GM19395 (cell line): ENCODE results near the gene RAB3B.
A peak's percentile ranks its signal among the peaks of the same experiment; 100 is the strongest.
"Not testable (repeated sequence)": the region's sequence is repeated elsewhere in the genome, so short reads cannot be mapped to it uniquely, and the experiment has no call there.

Experiments
- ATAC-seq: cut with Tn5 transposase; IDR thresholded peaks from one replicate; pipeline ENCODE4 v1.9.1; 2021; ENCODE audit warnings: mild to moderate bottlenecking, moderate library complexity; ENCODE audit not compliant: unreplicated experiment

The RAB3B gene, protein sequence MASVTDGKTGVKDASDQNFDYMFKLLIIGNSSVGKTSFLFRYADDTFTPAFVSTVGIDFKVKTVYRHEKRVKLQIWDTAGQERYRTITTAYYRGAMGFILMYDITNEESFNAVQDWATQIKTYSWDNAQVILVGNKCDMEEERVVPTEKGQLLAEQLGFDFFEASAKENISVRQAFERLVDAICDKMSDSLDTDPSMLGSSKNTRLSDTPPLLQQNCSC

DNA sequence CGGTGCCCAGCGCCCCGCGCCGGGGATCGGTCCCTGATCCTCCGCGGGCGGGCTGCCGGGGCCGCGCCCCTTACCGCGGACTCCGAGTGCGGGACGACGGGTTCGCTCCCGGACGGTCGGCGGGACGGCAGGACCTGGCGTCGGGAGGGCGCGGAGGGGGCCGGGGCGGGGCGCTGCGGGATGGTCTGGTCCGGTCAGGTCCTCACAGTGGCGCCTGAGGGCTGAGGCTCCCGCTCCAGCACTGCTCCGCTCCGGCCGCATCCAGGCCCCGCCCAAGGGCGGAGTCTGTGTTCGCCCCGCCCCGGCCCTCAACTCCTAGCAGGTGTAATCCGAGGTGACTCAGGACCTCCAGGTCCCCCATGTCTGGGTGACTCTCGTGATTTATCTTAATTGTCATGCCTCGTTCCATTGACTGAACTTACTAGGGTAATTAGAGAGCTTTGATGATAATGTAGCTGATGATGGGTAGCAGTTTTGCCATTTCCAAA, at the start of gene RAB3B:
Gene RAB3B, minus strand, starts transcription at position 223 of the 488 bp plus-strand sequence. CDS start 13,583 bp downstream, outside the sequence.
- peak; percentile 86 for ATAC-seq

- no peak for ATAC-seq
Observed at GRCh38 chr1:52037909-52038308, 47.4 kb upstream of the RAB3B start.

DNA sequence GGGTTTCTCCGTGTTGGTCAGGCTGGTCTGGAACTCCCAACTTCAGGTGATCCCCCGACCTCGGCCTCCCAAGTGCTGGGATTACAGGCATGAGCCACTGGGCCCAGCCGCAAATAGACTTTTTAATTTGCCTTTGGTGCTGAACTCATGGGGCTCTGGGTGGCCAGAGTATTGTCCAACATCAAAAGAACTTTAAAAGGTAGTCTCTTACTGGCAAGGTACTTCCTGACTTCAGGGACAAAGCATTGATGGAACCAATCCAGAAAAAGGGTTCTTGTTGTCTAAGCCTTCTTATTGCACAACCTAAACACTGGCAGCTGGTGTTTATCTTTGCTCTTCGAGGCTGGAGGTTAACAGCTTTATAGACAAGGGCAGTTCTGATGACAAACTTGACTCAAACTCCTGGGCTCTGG, 46.9 kb upstream of the RAB3B start:
- no peak for ATAC-seq

DNA sequence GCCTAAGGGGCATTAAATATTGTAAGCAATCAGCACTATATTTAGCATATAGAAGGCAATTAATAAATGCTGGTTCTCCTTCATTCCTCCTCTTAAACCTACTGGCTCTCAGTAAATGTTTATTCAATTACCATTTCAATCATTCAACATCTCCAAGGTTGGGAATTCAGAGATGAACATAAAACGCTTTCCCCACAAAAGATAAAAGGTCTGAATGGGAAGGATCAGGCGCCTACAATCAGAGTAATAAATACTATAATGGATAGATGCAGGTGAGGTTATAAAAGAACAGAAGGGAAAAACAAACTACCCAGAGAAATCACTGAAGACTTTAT, 43.5 kb upstream of the RAB3B start:
- no peak for ATAC-seq

- ATAC-seq = peak; percentile 88
Observed at GRCh38 chr1:52033190-52034049, 42.9 kb upstream of the RAB3B start, which contains the start of gene KTI12. Gene KTI12 (minus strand): TSS chr1:52033810. CDS start chr1:52033761, 49 bp downstream.

DNA sequence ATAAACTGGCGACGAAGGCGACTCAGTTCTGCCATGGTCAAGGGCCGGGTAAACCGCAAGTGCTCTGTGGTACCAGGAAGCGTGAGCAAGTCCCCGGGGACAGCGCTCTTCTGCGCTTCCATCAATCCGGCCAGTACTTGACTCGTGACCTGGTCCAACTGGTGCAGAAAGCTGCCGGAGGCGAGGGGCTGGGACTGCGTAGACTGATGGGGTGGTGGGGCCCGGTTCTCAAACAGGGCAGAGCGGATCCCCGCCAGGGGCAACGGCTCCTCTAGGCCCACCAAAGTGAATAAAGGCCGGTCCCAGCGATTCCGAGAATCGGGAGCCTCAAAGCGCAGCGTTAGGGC, 42.3 kb upstream of the RAB3B start:
- peak; percentile 31 for ATAC-seq

GRCh38 chr1:52032124-52032784, 41.8 kb upstream of the RAB3B start:
- peak; percentile 43 for ATAC-seq

GRCh38 chr1:52028839-52029238, 38.3 kb upstream of the RAB3B start:
- not testable (repeated sequence) for ATAC-seq

- ATAC-seq = no peak
Observed at GRCh38 chr1:52028328-52028727, 37.8 kb upstream of the RAB3B start.

- no peak for ATAC-seq
Observed at GRCh38 chr1:52026278-52026677, 35.8 kb upstream of the RAB3B start.

GRCh38 chr1:52022133-52022532, 31.6 kb upstream of the RAB3B start:
- ATAC-seq = no peak

DNA sequence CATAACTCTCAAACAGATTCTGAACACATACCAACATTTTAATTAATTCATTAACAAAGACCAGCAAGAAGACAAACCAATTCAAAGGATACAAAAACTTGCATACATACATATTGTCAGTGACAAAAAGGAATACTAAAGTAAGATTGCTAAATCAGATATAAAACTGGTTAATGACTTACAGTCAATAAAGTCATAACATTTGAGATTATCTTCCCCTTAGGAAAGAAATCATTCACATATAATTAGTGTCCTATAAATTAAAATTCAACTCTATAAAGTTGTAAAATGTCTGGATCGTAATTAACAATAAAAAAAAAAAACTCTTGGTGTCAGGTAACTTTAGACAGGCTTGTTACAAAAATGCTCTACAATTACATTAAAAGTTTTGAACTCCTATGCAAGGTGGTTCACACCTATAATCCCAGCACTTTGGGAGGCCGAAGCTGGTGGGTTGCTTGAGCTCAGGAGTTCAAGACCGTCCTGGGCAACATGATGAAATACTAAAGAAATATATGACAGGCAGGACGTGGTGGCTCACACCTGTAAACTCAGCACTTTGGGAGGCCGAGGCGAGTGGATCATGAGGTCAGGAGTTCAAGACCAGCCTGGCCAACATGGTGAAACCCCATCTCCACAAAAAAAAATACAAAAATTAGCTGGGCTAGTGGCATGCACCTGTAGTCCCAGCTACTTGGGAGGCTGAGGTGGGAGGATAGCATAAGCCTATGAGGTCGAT, 17.7 kb upstream of the RAB3B start:
- no peak for ATAC-seq

- ATAC-seq = no peak
Observed at GRCh38 chr1:52007215-52008002, 16.9 kb upstream of the RAB3B start.

DNA sequence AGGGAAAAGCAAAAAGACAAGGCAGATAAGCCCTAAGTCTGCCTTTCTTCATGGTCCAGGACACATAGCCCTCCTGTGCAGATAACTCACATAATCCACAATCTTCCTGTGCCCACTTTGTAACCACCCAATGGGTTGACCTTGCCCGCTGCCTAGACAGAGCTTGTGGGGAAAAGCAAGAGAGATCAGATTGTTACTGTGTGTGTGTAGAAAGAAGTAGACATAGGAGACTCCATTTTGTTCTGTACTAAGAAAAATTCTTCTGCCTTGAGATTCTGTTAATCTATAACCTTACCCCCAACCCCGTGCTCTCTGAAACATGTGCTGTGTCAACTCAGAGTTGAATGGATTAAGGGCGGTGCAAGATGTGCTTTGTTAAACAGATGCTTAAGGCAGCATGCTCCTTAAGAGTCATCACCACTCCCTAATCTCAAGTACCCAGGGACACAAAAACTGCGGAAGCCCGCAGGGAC, 15.6 kb upstream of the RAB3B start:
- ATAC-seq = not testable (repeated sequence)

DNA sequence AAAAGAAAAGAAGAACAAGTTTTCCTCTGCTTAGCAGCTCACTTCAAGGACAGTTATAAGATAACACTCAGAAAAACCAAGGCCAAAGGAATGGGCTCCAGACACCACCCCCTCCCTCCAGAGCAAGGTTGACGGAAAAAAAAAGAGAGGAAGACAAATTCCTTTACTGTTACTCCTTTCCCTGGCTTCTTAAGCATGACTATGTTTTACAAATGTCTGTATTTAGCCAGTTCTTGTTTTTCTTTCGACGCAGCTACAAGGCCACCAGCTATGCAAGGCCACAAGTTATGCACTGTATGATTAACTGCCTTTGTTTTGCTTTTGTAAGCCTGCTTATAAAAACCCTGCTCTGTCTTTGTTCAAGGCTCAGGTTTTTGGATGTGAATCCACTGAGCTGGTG, 15.0 kb upstream of the RAB3B start:
- not testable (repeated sequence) for ATAC-seq

GRCh38 chr1:52003877-52004276, 13.4 kb upstream of the RAB3B start:
- ATAC-seq = no peak

DNA sequence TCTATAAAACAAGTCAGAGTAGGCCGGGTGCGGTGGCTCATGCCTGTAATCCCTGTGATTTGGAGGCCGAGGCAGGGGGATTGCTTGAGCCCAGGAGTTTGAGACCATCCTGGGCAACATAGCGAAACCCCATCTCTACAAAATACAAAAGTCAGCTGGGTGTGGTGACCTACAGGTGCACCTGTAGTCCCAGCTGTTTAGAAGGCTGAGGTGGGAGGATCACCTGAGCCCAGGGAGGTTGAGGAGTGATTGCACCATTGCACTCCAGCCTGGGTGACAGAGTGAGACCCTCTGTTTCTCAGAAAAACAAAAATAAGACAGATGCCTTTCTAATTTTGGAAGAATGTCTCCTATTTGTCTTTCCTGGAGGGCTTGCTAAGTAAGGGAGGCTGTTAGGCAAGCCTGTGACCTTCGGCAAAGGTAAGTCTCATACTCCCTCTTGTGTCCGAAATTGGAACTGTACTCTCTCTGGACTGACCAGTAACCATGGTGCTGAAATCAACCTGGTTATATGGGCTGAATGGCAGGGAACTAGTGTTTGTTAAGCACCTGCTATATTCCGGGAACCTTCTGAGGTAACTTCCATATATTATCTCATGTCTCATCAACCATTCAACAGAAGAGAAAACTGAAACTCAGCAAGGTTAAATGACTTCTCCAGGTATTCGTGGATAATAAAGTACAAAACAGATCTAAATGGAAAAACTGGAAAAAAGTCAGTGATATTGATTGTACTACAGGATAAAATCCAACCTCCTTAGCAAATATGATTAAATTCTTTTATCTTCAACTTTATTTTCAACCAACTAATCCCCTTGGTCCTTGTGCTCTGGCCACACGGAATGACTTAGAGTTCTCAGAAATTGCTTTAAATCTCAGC, 11.8 kb upstream of the RAB3B start:
- ATAC-seq = peak; percentile 76

DNA sequence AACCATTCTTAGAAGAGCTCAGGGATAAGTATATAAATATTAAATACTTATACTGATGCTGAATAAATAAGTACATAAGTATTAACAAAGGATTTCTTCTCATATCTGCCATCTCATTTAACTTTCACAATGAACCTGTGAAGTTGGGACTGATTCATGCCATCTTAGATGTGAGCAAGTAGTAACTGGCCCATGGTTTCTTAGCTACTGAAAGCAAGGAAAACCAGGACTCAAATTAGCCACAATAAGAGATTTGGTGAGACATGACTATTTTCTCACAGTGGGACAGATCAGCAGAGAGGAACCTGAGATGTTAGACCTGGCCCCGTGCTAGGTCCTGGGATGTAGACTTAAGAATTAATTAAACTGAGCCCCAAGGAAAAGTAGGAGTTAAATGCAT, 8.2 kb upstream of the RAB3B start:
- no peak for ATAC-seq

GRCh38 chr1:51997974-51998382, 7.5 kb upstream of the RAB3B start:
- no peak for ATAC-seq
